CD14-positive monocyte (primary cell): ENCODE data around the gene LRRN2. TPM values are rescaled to one million over a fixed set of nuclear protein-coding genes. Genes with fewer than 3 reads are reported as not detected.

Source experiments
- DNase-seq, 3 donors: peaks; one replicate each; pipeline ENCODE4 v3.0.0-alpha.2; 2011 to 2022
- H2AFZ ChIP-seq: 2 replicates; pipeline ENCODE4 v1.6.0; 2012; ENCODE audit warnings: mild to moderate bottlenecking, low read depth, low read length, inconsistent platforms; ENCODE audit not compliant: insufficient read depth, poor library complexity, severe bottlenecking
- H3K27ac ChIP-seq, 2 donors: 1 replicate in 1 of 2; 2 replicates in 1 of 2; pipeline ENCODE4 v1.5.1; 2012 to 2013; ENCODE audit warnings: low read length in 2 of 2, control low read depth in 1 of 2, inconsistent platforms in 1 of 2, low read depth in 1 of 2, mild to moderate bottlenecking in 1 of 2
- H3K27me3 ChIP-seq, 2 donors: one replicate each; pipeline versions ENCODE4 v1.6.0 to v1.6.1; 2011 to 2013; ENCODE audit warnings: low read length in 2 of 2; ENCODE audit not compliant: control insufficient read depth in 2 of 2, insufficient read depth in 2 of 2
- H3K36me3 ChIP-seq, 2 donors: replicated peaks in 1 of 2; 1 replicate in 1 of 2; 2 replicates in 1 of 2; pipeline versions ENCODE4 v1.5.1 to v1.6.1; 2012 to 2013; ENCODE audit warnings: low read length in 2 of 2, control low read depth in 1 of 2, inconsistent platforms in 1 of 2, mild to moderate bottlenecking in 1 of 2; ENCODE audit not compliant: insufficient read depth in 2 of 2, control insufficient read depth in 1 of 2
- H3K4me1 ChIP-seq, 2 donors: 1 replicate in 1 of 2; 2 replicates in 1 of 2; pipeline versions ENCODE4 v1.5.1 to v1.6.1; 2012 to 2013; ENCODE audit warnings: low read length in 2 of 2, control low read depth in 1 of 2, inconsistent platforms in 1 of 2, mild to moderate bottlenecking in 1 of 2, moderate library complexity in 1 of 2; ENCODE audit not compliant: insufficient read depth in 2 of 2, control insufficient read depth in 1 of 2
- H3K4me2 ChIP-seq: replicated peaks from 2 replicates; pipeline ENCODE3; 2012; ENCODE audit warnings: low read length, moderate library complexity, mild to moderate bottlenecking; ENCODE audit not compliant: poor library complexity, severe bottlenecking; ENCODE audit errors: extremely low read depth
- H3K4me3 ChIP-seq, 3 experiments: fragments of 200-600 bp in 1 of 3; sonication (generic) in 1 of 3; replicated peaks in 1 of 3; 1 replicate in 2 of 3; 2 replicates in 1 of 3; pipeline ENCODE4 v1.5.1; 2011 to 2013; ENCODE audit warnings: low read length in 3 of 3, mild to moderate bottlenecking in 3 of 3, control low read depth in 2 of 3, low read depth in 2 of 3, inconsistent platforms in 1 of 3, moderate library complexity in 1 of 3
- H3K79me2 ChIP-seq: 2 replicates; pipeline ENCODE4 v1.6.0; 2012; ENCODE audit warnings: mild to moderate bottlenecking, control low read depth, inconsistent platforms, low read length, moderate library complexity; ENCODE audit not compliant: insufficient read depth
- H3K9ac ChIP-seq: 2 replicates; pipeline ENCODE4 v1.6.0; 2017; ENCODE audit warnings: low read length, mild to moderate bottlenecking; ENCODE audit not compliant: insufficient read depth, poor library complexity, severe bottlenecking
- H3K9me3 ChIP-seq, 2 donors: replicated peaks in 1 of 2; 1 replicate in 1 of 2; 2 replicates in 1 of 2; pipeline versions ENCODE4 v1.5.1 to v1.6.1; 2012 to 2013; ENCODE audit warnings: low read length in 2 of 2, control low read depth in 1 of 2; ENCODE audit not compliant: control insufficient read depth in 1 of 2, insufficient read depth in 1 of 2
- H4K20me1 ChIP-seq: 2 replicates; pipeline ENCODE4 v1.6.0; 2012; ENCODE audit warnings: mild to moderate bottlenecking, low read length, control low read depth, moderate library complexity; ENCODE audit not compliant: insufficient read depth
- H3K27ac Mint-ChIP-seq, 7 donors: one replicate each; pipeline ENCODE4 v1.8.0; 2020; ENCODE audit warnings: mild to moderate bottlenecking in 7 of 7, mixed read lengths in 7 of 7, moderate library complexity in 6 of 7, inconsistent platforms in 2 of 7
- H3K27me3 Mint-ChIP-seq, 3 donors: one replicate each; pipeline ENCODE4 v1.8.0; 2021 to 2022; ENCODE audit warnings: low read depth in 3 of 3, mild to moderate bottlenecking in 3 of 3, mixed read lengths in 3 of 3, moderate library complexity in 3 of 3, inconsistent platforms in 1 of 3
- H3K36me3 Mint-ChIP-seq, 2 donors: one replicate each; pipeline ENCODE4 v1.8.0; 2020; ENCODE audit warnings: mixed read lengths in 2 of 2, inconsistent platforms in 1 of 2, mild to moderate bottlenecking in 1 of 2
- H3K4me1 Mint-ChIP-seq: one replicate; pipeline ENCODE4 v1.8.0; 2020; ENCODE audit warnings: mild to moderate bottlenecking, mixed read lengths
- H3K4me3 Mint-ChIP-seq, 2 donors: one replicate each; pipeline ENCODE4 v1.8.0; 2020; ENCODE audit warnings: mild to moderate bottlenecking in 2 of 2, mixed read lengths in 2 of 2, moderate library complexity in 1 of 2
- H3K9me3 Mint-ChIP-seq, 7 donors: one replicate each; pipeline ENCODE4 v1.8.0; 2020 to 2022; ENCODE audit warnings: mixed read lengths in 7 of 7, mild to moderate bottlenecking in 6 of 7, moderate library complexity in 6 of 7, inconsistent platforms in 2 of 7
- CTCF ChIP-seq: fragments of 200-600 bp; IDR thresholded peaks from one replicate; pipeline ENCODE4 v1.8.0; 2022; ENCODE audit warnings: antibody characterized with exemption, mild to moderate bottlenecking
- WGBS: methylation state at CpG from one replicate; pipeline ENCODE4 v1.1.5; 2013; ENCODE audit warnings: missing lambda C conversion rate; ENCODE audit not compliant: insufficient coverage; 5-methylcytosine and 5-hydroxymethylcytosine counted together
- intact Hi-C, 2 donors: fragments of 100-400 bp; cut with micrococcal nuclease; formaldehyde crosslinking; loops; one replicate each; pipeline versions ENCODE4 v1.15.0 to v1.15.1; 2023
- polyA plus RNA-seq, 3 donors: library from polyadenylated mRNA; depleted of rRNA in 1 of 3; unstranded in 2 of 3; stranded (reverse) in 1 of 3; fragments of 300-500 nt in 2 of 3; fragments of >200 nt in 1 of 3; fragmentation: Illumina TruSeq in 2 of 3; gene quantifications; 1 replicate in 2 of 3; 2 replicates in 1 of 3; pipeline ENCODE4 v1.2.3, GENCODE V29; 2012 to 2021

The LRRN2 gene
- polyA plus RNA-seq, 3 donors = not detected

- no peaks in the 10 kb centered on the region for H3K4me1 Mint-ChIP-seq
- H3K4me3 Mint-ChIP-seq = no peak overlapping the region
- no peak overlapping the region for H2AFZ ChIP-seq
- intact Hi-C loops = no loop called here
- no peak overlapping the region for H3K27ac ChIP-seq
- H3K79me2 ChIP-seq = no peaks in the 10 kb centered on the region
- no peaks in the 10 kb centered on the region for H3K36me3 Mint-ChIP-seq
- H3K4me2 ChIP-seq = no peak overlapping the region
- no peaks in the 10 kb centered on the region for H3K4me1 ChIP-seq
- H3K36me3 ChIP-seq = no peaks in the 10 kb centered on the region
- H3K27ac Mint-ChIP-seq = no peak overlapping the region
- no peak for TF ChIP-seq CTCF
- H3K4me3 ChIP-seq = no peak overlapping the region
- peaks cover 0 to 4% of the 10 kb centered on the region in 2 donors for H3K27me3 ChIP-seq
- 100% methylated on average over 1 of the region's 5 CpGs for WGBS
- peaks cover 8 to 9% (median 8%) of the 10 kb centered on the region in 3 donors for H3K27me3 Mint-ChIP-seq
- H3K9me3 Mint-ChIP-seq = peaks cover 3 to 15% (median 6%) of the 10 kb centered on the region in 7 donors
- peaks cover 2 to 6% of the 10 kb centered on the region in 2 donors for H3K9me3 ChIP-seq
- no peaks in the 10 kb centered on the region for H4K20me1 ChIP-seq
- H3K9ac ChIP-seq = no peak overlapping the region
- DNase-seq = no peak
These were observed 51.2 kb downstream of the LRRN2 start for GRCh38 chr1:204634260-204634910.

GRCh38 chr1:204633665-204634064 lies 51.9 kb downstream of the LRRN2 start:
- no peak for TF ChIP-seq CTCF
- 57% methylated on average over 3 of the region's 8 CpGs for WGBS

More at GRCh38 chr1:204633665-204634064, 51.9 kb downstream of the LRRN2 start:
- H3K4me1 Mint-ChIP-seq = no peaks in the 10 kb centered on the region
- H3K36me3 ChIP-seq = no peaks in the 10 kb centered on the region
- peaks cover 6 to 22% (median 13%) of the 10 kb centered on the region in 7 donors for H3K9me3 Mint-ChIP-seq
- H3K4me2 ChIP-seq = no peak overlapping the region
- no peak overlapping the region for H3K27ac Mint-ChIP-seq
- H3K4me3 ChIP-seq = no peak overlapping the region
- no peak for DNase-seq
- no peaks in the 10 kb centered on the region for H3K4me1 ChIP-seq
- no peak overlapping the region for H3K9ac ChIP-seq
- no peak overlapping the region for H2AFZ ChIP-seq
- H3K27me3 Mint-ChIP-seq = peaks cover 8 to 12% (median 9%) of the 10 kb centered on the region in 3 donors
- H3K79me2 ChIP-seq = no peaks in the 10 kb centered on the region
- H3K4me3 Mint-ChIP-seq = no peak overlapping the region
- no peaks in the 10 kb centered on the region for H3K36me3 Mint-ChIP-seq
- intact Hi-C loops = no loop called here
- peaks cover 3 to 13% of the 10 kb centered on the region in 2 donors for H3K9me3 ChIP-seq
- H4K20me1 ChIP-seq = no peaks in the 10 kb centered on the region
- H3K27me3 ChIP-seq = peaks cover 0 to 4% of the 10 kb centered on the region in 2 donors
- H3K27ac ChIP-seq = no peak overlapping the region
